Duodenal mucosa (tissue), 2 donors: Measurements from ENCODE around the gene RUNX3.
"Not testable (repeated sequence)": the region's sequence is repeated elsewhere in the genome, so short reads cannot be mapped to it uniquely, and the experiment has no call there.

Source experiments
- H3K27ac ChIP-seq: one replicate; pipeline ENCODE4 v1.7.0; 2013; ENCODE audit warnings: low read depth, low read length
- H3K27me3 ChIP-seq, 2 donors: one replicate each; pipeline ENCODE4 v1.7.0; 2013; ENCODE audit warnings: low read length in 2 of 2, control low read depth in 1 of 2; ENCODE audit not compliant: insufficient read depth in 2 of 2, control insufficient read depth in 1 of 2
- H3K36me3 ChIP-seq, 2 donors: one replicate each; pipeline ENCODE4 v1.7.0; 2013; ENCODE audit warnings: low read length in 2 of 2, control low read depth in 1 of 2; ENCODE audit not compliant: insufficient read depth in 2 of 2, control insufficient read depth in 1 of 2
- H3K4me1 ChIP-seq, 2 donors: one replicate each; pipeline ENCODE4 v1.7.0; 2013; ENCODE audit warnings: low read length in 2 of 2, control low read depth in 1 of 2; ENCODE audit not compliant: insufficient read depth in 2 of 2, control insufficient read depth in 1 of 2
- H3K4me3 ChIP-seq, 2 donors: one replicate each; pipeline ENCODE4 v1.7.0; 2013; ENCODE audit warnings: low read length in 2 of 2, low read depth in 1 of 2
- H3K9ac ChIP-seq, 2 donors: one replicate each; pipeline ENCODE4 v1.7.0; 2013; ENCODE audit warnings: low read length in 2 of 2, low read depth in 1 of 2
- H3K9me3 ChIP-seq, 2 donors: one replicate each; pipeline ENCODE4 v1.7.0; 2013; ENCODE audit warnings: low read length in 2 of 2, control low read depth in 1 of 2; ENCODE audit not compliant: control insufficient read depth in 1 of 2

RUNX3 gene

GRCh38 chr1:24897263-24898151 lies 32.6 kb downstream of the RUNX3 start:
- H3K4me1 ChIP-seq: peaks cover 12 to 23% of the 10 kb centered on the region in 2 donors
- H3K4me3 ChIP-seq: no peak overlapping the region
- H3K9me3 ChIP-seq: no peaks in the 10 kb centered on the region
- H3K36me3 ChIP-seq: no peaks in the 10 kb centered on the region
- H3K9ac ChIP-seq: no peak overlapping the region
- H3K27me3 ChIP-seq: no peaks in the 10 kb centered on the region
- H3K27ac ChIP-seq: no peak overlapping the region

- peaks cover 16 to 23% of the 10 kb centered on the region in 2 donors for H3K4me1 ChIP-seq
- H3K27ac ChIP-seq: no peak overlapping the region
- no peak overlapping the region for H3K9ac ChIP-seq
- no peaks in the 10 kb centered on the region for H3K27me3 ChIP-seq
- H3K36me3 ChIP-seq: no peaks in the 10 kb centered on the region
- H3K4me3 ChIP-seq: no peak overlapping the region
- no peaks in the 10 kb centered on the region for H3K9me3 ChIP-seq
Measured at GRCh38 chr1:24896596-24897262, 33.3 kb downstream of the RUNX3 start.

- Histone ChIP-seq H3K4me3 (no peak overlapping the region), H3K9ac (no peak overlapping the region), H3K4me1 (peaks cover 17 to 23% of the 10 kb centered on the region in 2 donors), H3K9me3 (no peaks in the 10 kb centered on the region), H3K27me3 (no peaks in the 10 kb centered on the region), H3K27ac (no peak overlapping the region), H3K36me3 (no peaks in the 10 kb centered on the region)
Measured at GRCh38 chr1:24896176-24896575, 33.9 kb downstream of the RUNX3 start.

- Histone ChIP-seq H3K9me3 (no peaks in the 10 kb centered on the region), H3K4me1 (peaks cover 20 to 30% of the 10 kb centered on the region in 2 donors), H3K27ac (no peak overlapping the region), H3K9ac (no peak overlapping the region), H3K4me3 (no peak overlapping the region), H3K27me3 (no peaks in the 10 kb centered on the region), H3K36me3 (no peaks in the 10 kb centered on the region)
Measured at GRCh38 chr1:24895511-24895910, 34.6 kb downstream of the RUNX3 start.

- H3K27me3 ChIP-seq: no peaks in the 10 kb centered on the region
- H3K36me3 ChIP-seq: no peaks in the 10 kb centered on the region
- no peaks in the 10 kb centered on the region for H3K9me3 ChIP-seq
- H3K4me1 ChIP-seq: peaks cover 21 to 41% of the 10 kb centered on the region in 2 donors
- no peak overlapping the region for H3K27ac ChIP-seq
- no peak overlapping the region for H3K4me3 ChIP-seq
- H3K9ac ChIP-seq: no peak overlapping the region
Measured at GRCh38 chr1:24894002-24894401, 36.1 kb downstream of the RUNX3 start.

GRCh38 chr1:24893431-24893830 lies 36.6 kb downstream of the RUNX3 start:
- no peaks in the 10 kb centered on the region for H3K36me3 ChIP-seq
- no peak overlapping the region for H3K9ac ChIP-seq
- H3K4me1 ChIP-seq: peaks cover 21 to 41% of the 10 kb centered on the region in 2 donors
- H3K27ac ChIP-seq: no peak overlapping the region
- no peaks in the 10 kb centered on the region for H3K27me3 ChIP-seq
- H3K9me3 ChIP-seq: no peaks in the 10 kb centered on the region
- no peak overlapping the region for H3K4me3 ChIP-seq

GRCh38 chr1:24892188-24893153 lies 37.6 kb downstream of the RUNX3 start:
- Histone ChIP-seq H3K27ac (no peak overlapping the region), H3K36me3 (no peaks in the 10 kb centered on the region), H3K4me1 (peaks cover 11 to 31% of the 10 kb centered on the region in 2 donors), H3K27me3 (no peaks in the 10 kb centered on the region), H3K4me3 (no peak overlapping the region), H3K9ac (no peak overlapping the region), H3K9me3 (no peaks in the 10 kb centered on the region)

GRCh38 chr1:24891367-24891766 lies 38.7 kb downstream of the RUNX3 start:
- H3K27me3 ChIP-seq, H3K9ac ChIP-seq, H3K4me3 ChIP-seq, H3K36me3 ChIP-seq, H3K27ac ChIP-seq, H3K9me3 ChIP-seq: not testable (repeated sequence)
- peaks cover 9 to 26% of the 10 kb centered on the region in 2 donors for H3K4me1 ChIP-seq

- Histone ChIP-seq H3K9ac (no peak overlapping the region), H3K27ac (no peak overlapping the region), H3K4me3 (no peak overlapping the region), H3K4me1 (peaks cover 9 to 26% of the 10 kb centered on the region in 2 donors), H3K36me3 (no peaks in the 10 kb centered on the region), H3K27me3 (no peaks in the 10 kb centered on the region), H3K9me3 (no peaks in the 10 kb centered on the region)
Measured at GRCh38 chr1:24890887-24891286, 39.2 kb downstream of the RUNX3 start.
